Neural progenitor cell (in vitro differentiated cells): Measurements from ENCODE around the gene SMS.

Experiments used
- CTCF ChIP-seq: fragments of 200-600 bp; sonication (generic); IDR thresholded peaks from 2 replicates; pipeline ENCODE4 v1.5.1; 2017; ENCODE audit warnings: antibody characterized with exemption, mild to moderate bottlenecking
- EZH2 ChIP-seq: fragments of 200-600 bp; sonication (generic); IDR thresholded peaks from 2 replicates; pipeline ENCODE4 v1.6.1; 2017; ENCODE audit warnings: antibody characterized with exemption, mild to moderate bottlenecking, moderate library complexity
- EZH2phosphoT487 ChIP-seq: fragments of 200-600 bp; sonication (generic); IDR thresholded peaks from 2 replicates; pipeline ENCODE4 v1.6.1; 2017; ENCODE audit warnings: antibody characterized with exemption

GRCh38 chrX:22025751-22026150 lies 85.2 kb downstream of the SMS start:
- no peak for TF ChIP-seq CTCF
- no peak for TF ChIP-seq EZH2phosphoT487
- TF ChIP-seq EZH2 = no peak
